Endothelial cell of umbilical vein (primary cell): ENCODE data around the gene RSBN1.
"Not testable (repeated sequence)": the region's sequence is repeated elsewhere in the genome, so short reads cannot be mapped to it uniquely, and the experiment has no call there.

ENCODE experiments used
- EZH2 ChIP-seq: IDR thresholded peaks from 2 replicates; pipeline ENCODE4 v1.6.1; 2012; ENCODE audit warnings: borderline replicate concordance, low read depth, mild to moderate bottlenecking, moderate library complexity, low read length, inconsistent platforms; ENCODE audit not compliant: severe bottlenecking
- FOS ChIP-seq: IDR thresholded peaks from 2 replicates; pipeline ENCODE4 v1.6.1; 2011; ENCODE audit warnings: mild to moderate bottlenecking, low read length, moderate library complexity, borderline replicate concordance; ENCODE audit not compliant: insufficient read depth
- JUN ChIP-seq: IDR thresholded peaks from 2 replicates; pipeline ENCODE4 v1.6.1; 2011; ENCODE audit warnings: borderline replicate concordance, low read depth; ENCODE audit not compliant: insufficient read length, insufficient read depth
- MAX ChIP-seq: IDR thresholded peaks from 2 replicates; pipeline ENCODE4 v1.6.1; 2011; ENCODE audit not compliant: insufficient read depth, insufficient read length
- POLR2A ChIP-seq: IDR thresholded peaks from 2 replicates; pipeline ENCODE4 v1.6.1; 2012; ENCODE audit warnings: low read depth, mild to moderate bottlenecking, control low read depth, low read length
- POLR2AphosphoS5 ChIP-seq: IDR thresholded peaks from 2 replicates; pipeline ENCODE4 v1.6.1; 2012; ENCODE audit warnings: low read depth, mild to moderate bottlenecking, control low read depth, low read length, moderate library complexity; ENCODE audit not compliant: insufficient read depth
- TF ChIP-seq, protein P1 (sequence below), 2 donors: IDR thresholded peaks; 1 replicate in 1 of 2; 2 replicates in 1 of 2; pipeline ENCODE4 v1.5.1; 2011; ENCODE audit warnings: low read length in 2 of 2, mild to moderate bottlenecking in 2 of 2, moderate library complexity in 2 of 2, control low read depth in 1 of 2, inconsistent platforms in 1 of 2, low read depth in 1 of 2; ENCODE audit not compliant: insufficient read depth in 1 of 2; ENCODE audit errors: extremely low read depth in 1 of 2

DNA sequence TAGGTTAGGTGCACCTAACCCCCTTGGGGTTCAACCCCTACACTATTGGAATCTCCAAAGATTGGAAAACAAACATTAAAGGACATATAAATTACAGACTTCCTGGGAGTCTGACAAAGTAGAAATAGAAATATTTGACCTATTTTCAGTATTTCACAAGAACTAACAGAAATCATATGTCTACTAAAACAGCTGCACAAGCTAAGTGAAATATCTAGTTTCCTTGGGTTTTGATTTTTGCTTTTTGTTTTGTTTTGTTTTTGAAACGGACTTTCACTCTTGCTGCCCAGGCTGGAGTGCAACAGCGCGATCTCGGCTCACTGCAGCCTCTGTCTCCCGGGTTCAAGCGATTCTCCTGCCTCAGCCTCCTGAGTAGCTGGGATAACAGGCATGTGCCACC is 40.4 kb upstream of the RSBN1 start:
- TF ChIP-seq, protein P1, sequence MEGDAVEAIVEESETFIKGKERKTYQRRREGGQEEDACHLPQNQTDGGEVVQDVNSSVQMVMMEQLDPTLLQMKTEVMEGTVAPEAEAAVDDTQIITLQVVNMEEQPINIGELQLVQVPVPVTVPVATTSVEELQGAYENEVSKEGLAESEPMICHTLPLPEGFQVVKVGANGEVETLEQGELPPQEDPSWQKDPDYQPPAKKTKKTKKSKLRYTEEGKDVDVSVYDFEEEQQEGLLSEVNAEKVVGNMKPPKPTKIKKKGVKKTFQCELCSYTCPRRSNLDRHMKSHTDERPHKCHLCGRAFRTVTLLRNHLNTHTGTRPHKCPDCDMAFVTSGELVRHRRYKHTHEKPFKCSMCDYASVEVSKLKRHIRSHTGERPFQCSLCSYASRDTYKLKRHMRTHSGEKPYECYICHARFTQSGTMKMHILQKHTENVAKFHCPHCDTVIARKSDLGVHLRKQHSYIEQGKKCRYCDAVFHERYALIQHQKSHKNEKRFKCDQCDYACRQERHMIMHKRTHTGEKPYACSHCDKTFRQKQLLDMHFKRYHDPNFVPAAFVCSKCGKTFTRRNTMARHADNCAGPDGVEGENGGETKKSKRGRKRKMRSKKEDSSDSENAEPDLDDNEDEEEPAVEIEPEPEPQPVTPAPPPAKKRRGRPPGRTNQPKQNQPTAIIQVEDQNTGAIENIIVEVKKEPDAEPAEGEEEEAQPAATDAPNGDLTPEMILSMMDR (IDR thresholded peaks at IDR 0.05; ENCODE audit: extremely low read depth in 1 of 2, insufficient read depth in 1 of 2, low read depth in 1 of 2, low read length in 2 of 2), result not testable (repeated sequence)
- not testable (repeated sequence) for TF ChIP-seq POLR2A, POLR2AphosphoS5, MAX, JUN, EZH2, FOS
